Stimulated activated CD4-positive, alpha-beta T cell treated with anti-CD3 and anti-CD28 coated beads, Interleukin-1b, Interleukin-23, amount 100 ng/mL, for 4 hours (primary cell): ENCODE measurements around the gene INHA.

ENCODE experiments used
- DNase-seq, 2 donors: peaks; one replicate each; pipeline ENCODE4 v3.0.0-alpha.2; 2020; ENCODE audit warnings: low read depth in 2 of 2

Gene INHA

DNA sequence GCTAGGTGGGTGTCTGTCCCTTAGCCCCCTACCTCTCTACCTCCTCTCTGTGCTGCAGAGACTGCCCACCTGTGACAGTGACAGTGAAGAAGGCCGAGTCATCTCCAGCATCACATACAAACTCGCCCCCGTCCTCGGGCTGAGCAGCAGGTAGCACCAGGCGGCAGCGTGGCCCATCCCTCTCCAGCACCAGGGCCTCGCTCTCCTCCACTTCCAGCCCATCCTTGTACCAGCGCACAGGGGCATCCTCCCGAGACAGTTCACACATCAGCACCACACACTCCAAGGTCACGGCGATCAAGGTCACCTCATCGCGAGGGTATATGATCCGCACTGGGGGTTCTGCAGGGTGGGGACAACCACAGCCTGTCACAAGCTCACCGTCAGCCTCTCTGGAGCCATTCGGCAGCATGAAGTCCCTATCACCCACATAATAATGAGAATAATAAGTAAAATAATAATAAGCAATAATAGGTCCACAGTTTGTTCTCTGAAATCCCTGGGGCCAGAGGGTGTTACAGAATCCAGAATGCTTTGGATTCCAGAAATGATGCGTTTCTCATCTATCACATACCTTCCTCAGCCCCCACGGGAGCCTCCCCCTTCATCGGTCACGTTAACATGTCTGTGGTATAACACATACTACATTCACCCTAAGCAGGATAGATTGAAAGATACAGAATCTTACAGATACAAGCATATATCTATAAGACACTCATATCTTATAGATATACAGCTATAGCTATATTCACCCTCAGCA is 12.8 kb upstream of the INHA start:
- no peak for DNase-seq

DNA sequence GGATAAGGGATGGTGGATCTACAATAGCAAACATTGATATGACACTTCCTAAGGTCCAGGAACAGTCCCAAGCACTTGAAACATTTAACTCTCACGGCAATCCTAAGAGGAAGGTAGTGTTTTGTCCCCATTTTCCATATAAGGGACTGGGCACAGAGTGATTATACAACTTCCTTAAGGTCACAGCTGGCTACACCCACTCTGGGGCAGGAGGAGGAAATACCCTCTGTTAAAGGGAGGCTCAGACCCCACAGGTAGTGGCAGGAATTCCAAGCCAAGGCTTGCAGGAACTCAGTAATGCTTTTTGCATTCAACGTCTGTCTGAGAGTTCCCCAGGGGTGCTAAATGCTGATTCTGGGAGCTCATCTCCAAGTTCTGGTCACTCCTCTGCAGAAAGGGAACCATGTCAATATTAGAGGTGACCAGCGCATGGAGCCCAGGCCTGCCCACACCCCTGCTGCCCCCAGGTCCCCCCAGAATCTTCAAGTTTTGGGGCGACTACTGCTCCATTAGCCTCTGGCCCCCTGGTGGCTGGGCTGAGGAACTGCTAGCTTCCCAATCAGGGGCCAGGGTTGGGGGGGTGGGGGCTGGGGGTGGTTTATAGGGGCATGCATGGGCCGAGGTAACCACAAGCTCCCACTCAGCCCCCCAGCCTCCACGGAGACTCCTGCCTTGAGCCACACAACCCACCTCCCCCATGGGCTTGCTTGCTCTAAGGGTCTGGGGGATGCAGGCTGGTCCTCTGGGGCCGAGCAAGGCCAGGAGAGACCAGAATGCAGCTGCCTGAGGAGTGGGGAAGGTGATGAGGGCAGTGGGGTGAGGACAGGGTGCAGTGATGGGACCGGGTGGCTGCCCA is 11.8 kb upstream of the INHA start:
- no peak for DNase-seq

DNA sequence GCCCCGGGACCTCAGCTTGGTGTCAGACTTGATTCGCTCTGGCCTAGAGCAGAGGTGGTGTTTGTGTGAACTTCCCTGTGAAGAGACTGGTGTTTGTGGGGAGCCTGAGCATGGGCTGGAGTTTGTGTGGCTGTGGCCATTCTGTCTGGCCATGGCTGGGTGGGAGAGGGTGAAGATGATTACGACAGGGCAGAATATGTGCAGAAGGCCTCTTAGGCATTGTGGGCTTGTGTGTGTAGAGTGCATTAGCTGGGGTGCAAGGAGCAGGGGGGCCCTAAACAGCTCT is 11.3 kb upstream of the INHA start:
- no peak for DNase-seq

DNA sequence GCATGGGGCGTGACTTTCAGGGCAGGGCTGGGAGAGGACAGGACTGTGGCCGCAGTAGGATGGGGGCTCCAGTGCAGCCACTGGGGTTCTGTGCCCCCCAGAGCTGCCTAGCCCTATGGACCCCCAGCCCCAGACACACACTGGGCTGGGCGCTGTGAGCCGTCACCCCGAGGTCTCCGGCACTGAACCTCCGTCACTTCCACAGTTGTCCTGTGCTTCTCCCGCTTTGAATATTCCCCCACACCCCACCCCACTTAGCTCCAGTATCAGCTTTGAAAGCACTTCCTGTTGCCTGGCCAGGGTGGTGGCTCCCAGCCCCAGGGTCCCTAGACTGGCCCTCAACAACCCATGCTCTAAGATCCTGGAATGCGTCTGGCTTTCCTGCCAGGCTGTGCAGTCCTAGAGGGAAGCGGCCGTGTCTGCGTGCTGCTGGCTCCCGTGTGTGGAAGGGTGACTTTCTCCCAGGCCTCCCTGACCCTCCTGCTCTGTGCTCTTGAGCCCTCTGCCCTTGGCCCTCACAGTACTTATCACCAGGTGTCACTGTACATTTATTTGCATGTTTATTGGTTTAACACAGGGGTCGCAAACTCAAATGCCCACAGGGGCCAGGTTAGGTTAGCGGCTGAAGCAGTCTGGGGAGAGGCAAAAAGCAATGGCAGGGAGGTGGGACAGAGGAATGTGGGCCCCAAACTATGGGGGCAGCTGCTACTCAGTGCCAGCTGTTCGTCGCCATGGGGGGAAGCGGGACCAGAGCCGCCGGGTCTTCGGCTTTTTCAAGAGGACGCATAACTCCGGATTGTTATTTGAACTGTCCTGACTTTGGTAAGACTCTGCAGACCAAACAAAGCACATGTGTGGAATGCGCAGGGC is 10.7 kb upstream of the INHA start:
- DNase-seq, result no peak

DNA sequence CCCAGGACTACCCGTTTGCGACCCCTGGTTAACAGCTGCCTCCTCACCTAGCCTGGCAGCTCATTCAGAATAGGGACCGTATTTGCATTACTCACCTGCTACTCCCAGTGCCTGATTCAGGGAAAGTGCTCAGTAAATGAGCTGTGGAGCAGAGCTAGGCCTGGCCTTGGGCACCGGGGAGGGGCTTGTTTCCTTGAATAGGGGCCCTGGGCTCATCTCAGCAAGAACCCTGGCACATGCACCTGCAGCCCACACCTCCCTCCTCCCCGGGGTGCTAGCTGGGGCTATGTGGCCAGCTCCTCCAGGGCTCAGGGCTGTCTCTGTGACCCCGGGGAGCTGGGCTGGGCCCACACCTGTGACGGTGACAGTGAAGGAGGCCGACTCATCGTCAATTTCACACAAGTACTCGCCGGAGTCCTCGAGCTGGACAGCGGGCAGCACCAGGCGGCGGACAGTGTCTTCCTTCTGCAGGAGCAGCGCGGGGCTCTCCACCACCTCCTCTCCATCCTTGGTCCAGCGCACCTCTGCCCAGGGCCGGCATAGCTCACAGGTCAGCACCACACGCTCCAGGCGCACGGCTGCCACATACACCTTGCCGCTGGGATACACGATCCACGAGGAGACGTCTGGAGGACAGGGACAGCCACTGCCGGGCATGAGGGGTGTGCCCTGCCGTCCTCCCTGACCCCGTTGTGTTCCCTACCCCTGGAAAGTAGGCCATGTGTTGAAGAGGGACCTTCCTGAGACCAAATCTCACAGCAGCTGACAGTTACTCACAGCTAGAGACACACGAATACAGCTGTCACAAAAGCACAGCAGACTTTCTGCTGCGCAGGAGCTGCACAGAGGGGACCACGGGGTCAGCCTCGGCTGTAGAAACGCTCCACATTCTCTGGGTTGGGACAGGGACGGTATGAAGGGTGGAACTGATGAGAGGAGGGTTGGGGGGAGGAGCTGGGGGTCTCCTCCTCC is 9.8 kb upstream of the INHA start:
- DNase-seq, result no peak

DNA sequence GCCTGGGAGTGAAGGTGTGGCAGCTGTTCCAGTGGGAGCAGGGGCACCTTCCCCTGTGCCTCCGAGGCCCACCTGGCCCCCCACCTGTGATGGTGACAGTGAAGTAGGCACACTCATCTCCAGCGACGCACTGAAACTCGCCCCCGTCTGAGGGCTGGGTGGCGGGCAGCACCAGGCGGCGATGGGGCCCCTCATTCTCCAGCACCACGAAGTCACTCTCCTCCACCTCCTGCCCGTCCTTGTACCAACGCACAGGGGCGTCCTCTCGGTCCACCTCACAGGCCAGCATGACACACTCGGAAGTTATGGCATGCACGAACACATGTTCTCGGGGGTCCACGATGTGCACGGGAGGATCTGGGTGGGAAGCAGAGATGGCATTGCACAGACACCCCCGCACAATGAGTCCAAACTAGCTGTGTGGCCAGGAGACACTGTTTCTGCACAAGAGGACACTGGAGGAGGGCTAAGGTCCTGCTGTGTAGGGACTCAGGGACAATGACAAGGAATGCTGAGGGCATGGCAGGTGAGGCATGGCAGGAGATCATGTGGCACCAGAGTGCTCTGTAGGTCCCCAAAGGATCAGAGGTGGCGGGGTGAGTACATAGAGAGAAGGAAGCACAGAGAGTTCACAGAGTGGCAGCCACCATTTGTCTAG is 8.7 kb upstream of the INHA start:
- no peak for DNase-seq

DNA sequence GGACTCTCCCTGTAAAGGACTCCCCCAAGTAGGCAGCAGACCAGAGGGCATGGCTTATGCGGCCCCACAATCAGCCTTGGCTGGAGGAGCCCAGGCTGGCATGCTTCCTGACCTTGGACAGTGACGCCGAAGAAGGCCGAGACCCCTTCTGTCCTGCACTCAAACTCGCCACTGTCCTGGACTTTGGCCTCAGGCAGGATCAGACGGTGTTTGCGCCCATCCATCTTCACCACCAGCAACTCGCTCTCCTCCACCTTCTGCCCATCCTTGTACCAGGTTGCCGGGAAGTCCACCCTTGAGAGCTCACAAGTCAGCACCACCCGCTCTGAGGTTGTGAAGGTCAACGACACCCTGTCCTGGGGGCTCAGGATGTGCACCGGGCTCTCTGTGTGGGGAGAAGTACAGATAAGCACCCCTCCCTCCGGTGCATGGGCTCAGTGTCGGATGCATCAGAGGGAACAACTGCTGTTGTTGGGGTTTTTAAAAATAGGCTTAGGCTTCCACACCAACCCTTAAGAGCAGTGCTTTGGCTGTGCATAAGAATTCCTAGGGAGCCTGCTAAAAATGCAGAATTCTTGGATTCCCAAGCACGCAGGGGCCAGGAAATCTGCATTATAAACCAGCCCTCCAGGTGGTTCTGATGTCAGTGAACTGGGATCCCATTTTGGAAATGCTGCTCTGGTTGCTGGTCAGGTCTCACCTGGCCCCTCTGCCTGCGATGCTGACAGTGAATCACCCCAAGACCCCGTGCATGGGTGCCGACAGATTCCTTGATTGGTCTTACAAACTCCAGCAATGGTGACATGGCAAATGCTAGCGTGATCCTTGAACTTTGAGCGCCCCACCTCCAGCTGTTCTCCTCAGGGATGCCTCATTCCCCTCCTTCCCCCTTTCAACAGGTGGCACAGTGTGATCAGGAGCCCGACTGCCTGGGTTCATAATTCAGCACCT is 6.7 kb upstream of the INHA start:
- DNase-seq, result no peak

DNA sequence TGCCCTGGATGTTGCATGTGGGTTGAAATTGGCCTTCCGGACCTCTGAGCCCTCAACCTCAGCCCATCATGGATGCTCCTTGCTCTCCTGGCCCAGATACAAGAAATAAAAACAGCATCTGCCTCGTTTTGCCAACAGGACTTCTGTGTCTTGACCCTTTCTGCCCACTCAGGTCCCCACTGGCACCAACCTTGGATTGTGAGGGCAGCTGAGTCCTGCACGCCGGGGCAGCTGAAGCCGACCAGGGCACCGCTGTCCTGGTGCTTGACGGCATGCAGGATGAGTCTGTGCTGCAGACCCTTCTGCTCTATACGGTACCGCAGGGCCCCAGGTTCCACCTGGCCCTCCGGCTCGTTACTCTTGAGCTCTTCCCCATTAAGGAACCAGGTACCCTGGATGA is 5.5 kb upstream of the INHA start:
- DNase-seq, result no peak

DNA sequence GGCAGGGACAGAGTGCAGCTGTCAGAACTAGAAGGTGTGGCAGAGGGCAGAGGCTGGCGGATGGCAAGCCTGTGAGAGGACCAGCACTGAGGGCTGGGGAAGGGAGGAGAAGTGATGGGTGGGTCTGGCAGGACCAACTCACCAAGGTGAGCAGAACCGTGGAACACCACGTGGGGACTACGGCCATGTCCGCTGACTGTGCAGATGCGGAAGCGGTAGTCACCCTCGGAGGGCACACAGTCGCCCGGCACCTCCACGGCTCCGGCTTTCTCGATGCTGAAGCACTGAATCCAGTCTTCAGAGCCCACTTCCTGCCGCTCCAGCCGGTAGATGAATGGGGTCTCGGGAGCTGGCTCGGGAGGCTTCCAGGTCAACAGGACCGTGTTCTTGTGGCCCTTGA is 5.0 kb upstream of the INHA start:
- no peak for DNase-seq

DNA sequence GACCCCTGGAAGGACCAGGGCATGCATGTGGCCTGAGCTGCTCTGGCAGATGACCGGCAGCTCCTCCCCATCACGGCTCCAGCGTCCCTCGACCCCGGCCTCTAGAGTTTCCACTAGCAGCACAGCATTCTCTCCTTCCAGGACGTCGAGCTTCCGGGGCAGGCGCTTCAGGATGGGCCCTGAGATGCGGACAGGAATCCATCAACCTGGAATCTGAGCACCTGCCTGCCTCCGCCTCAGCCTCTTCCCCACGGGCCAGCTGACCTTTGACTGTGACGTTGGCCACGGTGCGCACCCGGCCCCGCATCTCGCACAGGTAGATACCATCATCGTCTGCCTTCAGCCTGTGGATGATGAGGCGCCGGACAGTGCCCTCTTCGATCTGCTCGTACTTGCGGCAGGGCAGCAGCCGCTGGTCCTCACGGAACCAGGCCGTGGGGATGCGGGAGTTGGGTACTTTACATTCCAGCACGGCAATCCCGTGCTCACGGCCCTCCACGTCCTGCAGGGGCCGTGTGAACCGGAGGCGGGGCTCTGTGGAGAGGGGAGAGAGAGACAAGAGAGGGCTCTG is 4.2 kb upstream of the INHA start:
- no peak for DNase-seq

DNA sequence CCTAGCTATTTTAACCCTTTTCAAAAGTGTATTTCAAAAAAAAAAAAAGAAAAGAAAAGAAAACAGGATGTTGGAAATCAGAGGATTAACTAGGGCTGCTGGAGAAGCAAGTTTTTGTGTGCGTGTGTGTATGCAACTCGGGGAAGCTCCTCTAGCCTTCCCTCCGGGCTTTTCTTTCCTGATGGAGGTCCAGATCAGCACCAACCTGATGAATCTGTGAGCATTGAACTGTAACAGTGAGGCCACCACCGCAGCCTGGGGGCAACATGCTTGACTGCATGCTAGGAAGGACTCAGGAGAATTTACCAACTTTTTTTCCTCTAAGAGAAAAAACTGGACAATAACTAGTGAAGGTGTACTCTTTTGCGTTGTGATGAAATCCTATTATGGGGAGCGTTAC is 3.1 kb upstream of the INHA start:
- no peak for DNase-seq

DNA sequence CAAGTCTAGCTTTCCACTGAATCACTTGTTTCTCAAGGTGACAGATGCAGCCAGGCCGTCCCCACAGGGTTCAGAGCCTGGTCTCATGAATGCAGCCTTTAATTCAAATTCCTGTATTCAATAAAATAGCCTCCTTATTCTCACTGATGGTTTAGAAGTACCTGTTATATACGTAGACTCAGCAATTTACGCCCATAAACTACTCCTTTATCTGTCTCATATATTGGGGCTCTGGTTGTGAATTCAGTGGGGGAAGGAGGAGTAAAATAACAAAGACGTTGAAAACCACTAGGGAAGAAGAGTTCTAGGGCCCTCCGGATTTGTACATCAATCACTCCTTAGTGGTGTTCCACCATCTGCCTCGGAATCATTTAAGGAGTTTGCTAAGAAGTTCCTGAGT is 2.5 kb upstream of the INHA start:
- no peak for DNase-seq

DNA sequence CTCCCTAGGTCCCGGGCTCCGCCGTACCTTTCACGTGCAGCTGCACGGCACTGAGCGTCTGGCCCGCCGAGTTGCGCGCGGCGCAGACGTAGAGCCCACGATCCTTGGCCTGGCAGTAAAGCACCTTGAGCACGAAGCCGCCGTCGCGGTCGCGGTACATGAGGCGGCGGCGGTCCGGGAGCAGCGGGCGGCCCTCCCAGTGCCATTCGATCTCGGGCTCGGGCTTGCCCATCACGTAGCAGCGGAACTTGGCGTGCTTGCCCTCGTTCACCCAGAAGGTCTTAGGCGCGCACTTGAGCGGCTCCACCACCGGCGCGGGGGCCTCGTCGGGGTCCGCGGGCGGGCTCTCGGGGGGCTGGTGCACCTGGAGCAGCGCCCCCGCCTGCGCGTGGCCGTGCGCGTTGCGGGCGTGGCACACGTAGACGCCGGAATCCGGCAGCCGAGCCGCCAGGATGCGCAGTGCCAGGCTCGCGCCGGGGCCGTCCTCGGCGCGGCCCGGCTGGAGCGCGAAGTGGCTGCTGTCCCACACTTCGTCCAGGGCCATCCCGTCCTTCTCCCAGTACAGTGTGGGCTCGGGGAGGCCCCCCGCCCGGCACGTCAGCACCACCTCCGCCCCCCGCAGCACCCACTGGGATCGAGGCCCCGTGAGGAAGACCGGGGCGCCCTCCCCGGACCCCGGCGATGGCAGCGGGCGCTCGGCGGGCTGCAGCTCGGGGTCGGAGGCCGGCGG is 1.8 kb upstream of the INHA start:
- no peak for DNase-seq

DNA sequence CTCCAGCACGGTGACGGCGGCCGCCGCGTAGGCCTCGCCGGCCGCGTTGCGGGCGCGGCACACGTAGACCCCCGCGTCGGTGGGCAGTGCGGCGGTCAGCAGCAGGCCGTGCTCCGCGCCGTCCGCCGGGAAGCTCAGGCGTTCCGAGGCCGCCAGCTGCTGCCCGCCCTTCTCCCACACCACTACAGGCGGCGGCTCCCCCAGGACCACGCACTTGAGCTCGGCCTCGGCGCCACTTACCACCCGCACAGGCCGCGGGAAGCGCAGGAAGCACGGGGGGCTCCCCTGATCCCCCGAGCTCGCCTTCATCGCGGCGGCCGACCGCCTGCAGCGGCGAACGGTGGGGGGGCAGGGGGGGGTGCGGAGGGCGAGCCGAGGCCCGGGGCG is 1.2 kb upstream of the INHA start:
- DNase-seq, result no peak

DNA sequence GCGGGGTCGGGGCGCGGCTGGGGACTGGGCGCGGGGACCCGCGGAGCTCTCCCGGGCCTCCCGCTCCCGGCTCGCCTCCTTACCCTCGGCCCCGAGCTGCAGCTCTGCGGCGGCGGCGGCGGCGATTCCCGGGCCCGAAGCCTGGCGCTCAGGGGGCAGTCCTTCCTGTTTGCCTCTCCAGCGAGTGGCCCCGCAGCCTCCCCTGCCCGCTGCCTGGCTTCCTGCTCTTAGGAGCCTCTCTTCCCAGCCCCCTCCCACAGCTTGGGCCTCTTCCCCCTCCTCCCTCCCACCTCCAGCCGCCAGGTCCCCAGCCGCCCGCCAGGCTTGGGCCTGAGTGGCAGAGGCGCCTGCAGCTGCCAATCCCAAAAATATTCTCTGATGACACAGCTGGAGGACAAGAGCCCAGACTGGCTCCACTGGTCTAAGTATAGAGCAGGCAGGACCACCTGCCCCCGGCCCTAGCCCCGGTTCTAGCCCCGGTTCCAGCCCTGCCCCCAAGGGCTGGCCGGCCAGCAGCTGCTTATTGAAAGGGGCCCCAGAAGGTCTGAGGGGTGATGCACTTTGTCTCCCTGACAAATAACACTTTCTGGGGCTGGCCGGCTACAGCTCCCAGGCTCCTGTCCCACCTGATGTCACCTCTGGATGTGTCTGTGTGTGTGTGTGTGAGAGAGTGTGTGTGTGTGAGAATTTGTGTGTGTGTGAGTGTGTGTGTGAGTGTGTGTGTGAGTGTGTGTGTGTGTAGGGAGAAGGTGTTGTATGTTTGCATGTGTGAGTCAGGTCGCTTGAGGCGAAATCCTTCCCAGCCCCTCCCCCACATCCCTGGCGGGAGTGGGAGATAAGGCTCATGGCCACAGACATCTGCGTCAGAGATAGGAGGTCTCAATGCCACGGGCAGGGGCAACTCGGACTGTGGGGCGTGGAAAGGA is 536 bp upstream of the INHA start, which contains the start of gene OBSL1:
TSS of gene OBSL1 (minus strand) at position 229 of the 926 bp plus-strand sequence. CDS start 307 bp downstream, outside the sequence.
- no peak for DNase-seq

DNA sequence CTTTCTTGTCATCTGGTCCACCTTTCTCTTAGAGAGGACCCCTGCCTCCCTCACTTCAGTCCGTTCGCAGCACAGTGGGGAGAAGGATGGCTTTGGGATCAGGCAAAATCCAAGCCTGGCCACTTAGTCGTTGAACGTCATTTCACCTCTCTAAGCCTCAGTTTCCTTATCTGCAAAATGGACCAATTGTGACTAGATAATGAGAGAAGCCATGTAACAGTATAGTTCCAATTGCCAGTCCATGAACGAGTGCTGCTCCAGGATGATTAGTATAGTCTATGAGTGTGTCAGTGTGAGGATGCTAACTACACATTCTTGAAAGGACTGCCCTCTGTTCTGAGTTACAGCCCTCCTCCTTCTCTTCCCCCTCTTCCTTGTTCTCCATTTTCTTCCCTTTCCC is 1.1 kb downstream of the INHA start:
- DNase-seq, result no peak
